ENCODE results near the gene HTR2B. TPM values are rescaled to one million over a fixed set of nuclear protein-coding genes. Genes with fewer than 3 reads are reported as not detected.
"Not testable (repeated sequence)": the region's sequence is repeated elsewhere in the genome, so short reads cannot be mapped to it uniquely, and the experiment has no call there.

HTR2B gene
- not detected for total RNA-seq

DNA sequence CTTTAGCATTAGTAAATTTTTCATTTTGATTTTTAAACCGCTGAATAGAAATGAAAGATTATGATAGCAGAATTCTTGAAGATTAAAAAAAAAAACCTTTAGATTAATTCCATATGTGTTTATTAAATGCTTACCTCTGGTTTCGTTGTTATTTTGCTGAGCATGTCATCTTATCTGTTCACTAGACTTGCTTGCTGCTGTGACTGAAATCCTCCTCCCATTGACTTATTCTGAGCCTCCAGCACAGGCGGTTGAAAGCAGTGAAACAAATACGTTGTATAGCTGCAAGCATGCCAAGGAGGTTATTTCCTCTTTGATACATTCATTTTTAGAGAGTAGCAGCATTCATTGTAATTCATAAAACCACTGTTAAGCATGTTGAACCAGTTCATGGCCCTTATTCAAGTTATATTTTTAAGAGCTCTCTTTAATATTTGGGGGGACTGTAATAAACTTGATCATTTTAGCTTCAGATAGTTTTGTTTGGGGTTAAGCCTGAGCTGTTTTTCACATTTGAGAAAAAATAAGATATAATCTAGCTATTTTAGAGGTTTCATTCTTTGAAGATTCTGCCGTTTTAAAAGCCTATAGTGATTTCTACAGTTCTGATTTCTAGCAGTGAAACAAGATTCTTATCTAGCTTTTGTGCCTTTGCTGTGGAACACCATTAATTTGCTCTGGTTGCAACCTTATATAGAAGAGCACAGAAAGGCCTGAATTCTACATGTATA lies at the start of gene HTR2B:
Gene HTR2B, minus strand, starts transcription at position 205 of the 731 bp plus-strand sequence. CDS start 1,278 bp downstream, outside the sequence.
- no peak for ATAC-seq

DNA sequence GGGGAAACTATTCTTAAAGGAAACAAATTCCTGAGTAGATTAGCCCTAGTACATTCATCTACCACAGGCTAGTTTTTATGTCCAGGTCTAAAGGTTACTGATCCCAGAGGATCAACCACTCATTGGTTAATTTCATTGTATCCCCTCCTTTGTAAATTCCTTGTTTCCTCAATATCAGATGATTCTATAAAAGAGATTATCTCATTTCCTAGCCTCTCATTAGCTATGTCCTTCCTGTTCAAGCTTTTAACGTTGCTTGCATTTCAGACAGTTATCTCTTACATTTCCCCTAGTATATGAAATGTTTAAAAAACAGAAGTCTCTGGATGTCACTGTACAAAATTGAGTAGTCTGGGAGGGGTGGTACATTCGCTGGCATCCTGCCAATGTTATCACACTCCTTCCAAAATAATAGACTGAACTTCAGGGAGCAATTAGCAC lies 49.4 kb upstream of the HTR2B start:
- no peak for ATAC-seq

DNA sequence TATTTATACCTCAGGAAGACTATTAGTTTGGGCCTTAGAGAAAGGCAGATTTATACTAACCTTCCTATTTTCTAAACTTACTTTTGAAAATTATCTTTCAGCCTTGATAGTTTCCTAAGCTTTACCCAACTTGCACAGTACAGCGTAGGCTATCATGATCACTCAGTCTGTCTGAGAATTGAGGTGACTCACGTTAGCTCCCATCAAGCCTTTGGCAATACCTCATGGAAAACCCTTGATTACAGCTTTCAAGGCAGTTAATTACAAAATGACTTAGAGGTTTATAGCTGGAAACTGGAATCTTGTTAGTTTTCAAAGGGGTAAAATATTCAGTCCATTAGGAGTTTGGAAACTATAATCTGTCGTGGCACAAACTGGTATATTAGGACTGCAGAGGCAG lies 47.2 kb upstream of the HTR2B start:
- ATAC-seq: no peak

DNA sequence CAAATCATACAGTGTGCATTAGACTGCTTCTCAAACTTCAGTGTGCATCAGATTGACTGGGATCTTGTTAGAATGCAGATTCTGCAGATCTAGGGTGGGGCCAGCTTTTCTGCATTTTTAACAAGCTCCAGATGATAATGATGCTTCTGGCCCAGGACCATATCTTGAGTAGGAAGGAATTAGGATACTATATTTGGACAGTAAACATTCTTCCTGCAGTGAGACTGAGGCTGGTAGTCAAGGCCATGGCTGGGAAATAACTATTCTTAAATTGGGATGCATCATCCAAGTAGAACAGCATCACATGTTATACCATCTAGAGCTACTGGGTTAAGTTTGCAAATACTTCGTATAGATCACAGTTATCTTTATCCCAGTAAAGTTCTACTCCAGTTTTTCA lies 45.2 kb upstream of the HTR2B start:
- ATAC-seq: no peak

DNA sequence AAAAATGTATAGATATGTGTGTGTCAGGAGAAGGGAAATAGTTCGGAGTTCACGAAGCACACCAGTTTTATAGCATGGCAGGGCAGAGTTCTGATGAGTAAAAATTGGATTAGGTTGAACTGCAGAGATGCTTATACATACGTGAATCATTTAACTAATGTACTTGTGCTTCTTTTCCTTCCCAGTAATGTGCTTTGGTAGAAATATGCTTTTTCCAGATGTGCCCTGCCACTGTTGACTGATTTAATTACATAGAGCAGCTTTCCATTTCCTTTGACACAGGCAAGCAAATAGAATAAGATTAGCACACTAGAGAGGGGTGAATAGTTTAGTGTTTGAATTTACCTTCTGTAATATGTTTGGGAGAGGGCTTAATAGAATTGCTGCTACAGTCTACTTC lies 44.6 kb upstream of the HTR2B start:
- no peak for ATAC-seq

DNA sequence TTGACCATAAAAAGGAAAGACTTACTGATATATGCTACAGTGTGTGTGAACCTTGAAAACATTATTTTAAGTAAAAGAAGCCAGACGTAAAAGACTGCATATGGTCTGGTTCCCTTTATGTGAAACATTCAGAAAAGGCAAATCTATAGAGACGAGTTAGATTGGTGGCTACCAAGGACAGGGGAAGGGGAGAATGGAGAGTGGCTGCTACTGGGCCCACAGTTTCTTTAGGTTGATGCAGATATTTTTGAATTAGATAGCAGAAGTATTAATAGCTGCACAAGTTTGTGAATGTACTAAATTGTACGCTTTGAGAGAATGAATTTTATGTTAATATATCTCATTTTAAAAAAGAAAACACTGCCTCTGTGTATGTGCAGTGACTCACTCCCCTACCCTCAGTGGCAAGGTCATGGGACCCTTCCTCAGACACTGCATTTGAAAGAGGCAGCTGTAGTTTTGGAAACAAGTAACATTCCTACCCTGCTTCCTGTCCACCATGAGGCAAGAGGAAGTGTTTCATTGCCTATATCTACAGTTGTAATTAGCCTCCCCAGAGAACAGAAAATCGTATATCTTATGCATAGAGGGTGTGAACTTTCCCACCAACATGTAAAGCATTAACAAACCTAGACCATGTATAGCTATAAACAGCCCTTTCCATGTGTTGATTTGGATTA lies 43.8 kb upstream of the HTR2B start:
- ATAC-seq: no peak

DNA sequence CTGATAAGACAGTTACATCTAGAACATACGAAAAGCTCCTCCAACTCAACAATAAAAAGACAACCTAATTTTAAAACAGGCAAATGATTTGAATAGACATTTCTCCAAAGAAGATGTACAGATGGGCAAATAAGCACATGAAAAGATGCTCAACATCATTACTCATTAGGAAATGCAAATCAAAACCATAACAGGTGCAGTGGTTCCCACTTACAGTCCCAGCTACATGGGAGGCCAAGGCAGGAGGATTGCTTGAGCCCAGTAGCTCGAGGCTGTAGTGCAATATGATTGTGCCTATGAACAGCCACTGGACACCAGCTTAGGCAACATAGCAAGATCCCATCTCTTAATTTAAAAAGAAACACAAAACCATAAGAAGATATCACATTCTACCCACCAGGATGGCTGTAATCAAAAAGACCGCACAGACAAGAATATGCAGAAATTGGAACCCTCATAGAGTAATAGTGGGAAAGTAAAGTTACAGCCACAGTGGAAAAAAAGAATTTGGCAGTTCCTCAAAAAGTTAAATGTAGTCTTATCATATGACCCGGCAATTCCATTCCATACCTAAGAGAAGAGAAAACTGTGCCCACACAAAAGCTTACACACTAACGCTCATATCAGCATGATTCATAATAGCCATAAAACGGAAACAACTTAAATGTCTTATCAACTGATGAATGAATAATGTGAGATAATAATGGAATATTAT lies 43.1 kb upstream of the HTR2B start:
- ATAC-seq: no peak

DNA sequence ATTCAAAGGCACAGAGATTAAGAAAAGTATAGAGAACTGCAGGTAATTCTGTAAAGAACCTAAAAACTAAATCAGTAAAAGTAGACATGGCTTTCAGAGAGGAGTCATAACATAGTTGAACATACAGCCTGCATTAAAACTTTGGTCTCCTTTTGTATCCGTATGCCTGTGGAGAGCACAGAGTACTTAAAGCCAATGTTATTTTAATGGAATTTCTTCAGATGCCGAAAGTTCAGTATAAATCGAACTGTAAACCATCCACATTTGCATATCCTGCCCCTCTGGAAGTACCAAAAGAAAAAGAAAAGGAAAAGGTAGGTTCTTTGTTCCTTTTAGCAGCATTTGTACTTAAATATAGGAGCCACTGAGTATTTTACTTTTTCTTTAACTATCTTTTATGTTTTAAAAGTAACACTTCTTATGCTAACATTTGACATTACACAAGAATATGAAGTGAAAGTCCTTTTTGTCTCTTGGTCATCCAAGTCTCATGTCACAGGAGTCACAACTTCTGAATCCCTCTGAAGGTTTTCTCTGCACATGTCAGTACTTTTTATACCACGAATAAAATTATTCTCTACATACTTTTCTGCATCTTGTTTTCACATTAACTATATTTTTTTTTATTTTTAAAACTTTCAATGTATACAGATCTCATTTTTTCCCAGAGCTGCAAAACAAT lies 38.7 kb upstream of the HTR2B start:
- no peak for ATAC-seq

DNA sequence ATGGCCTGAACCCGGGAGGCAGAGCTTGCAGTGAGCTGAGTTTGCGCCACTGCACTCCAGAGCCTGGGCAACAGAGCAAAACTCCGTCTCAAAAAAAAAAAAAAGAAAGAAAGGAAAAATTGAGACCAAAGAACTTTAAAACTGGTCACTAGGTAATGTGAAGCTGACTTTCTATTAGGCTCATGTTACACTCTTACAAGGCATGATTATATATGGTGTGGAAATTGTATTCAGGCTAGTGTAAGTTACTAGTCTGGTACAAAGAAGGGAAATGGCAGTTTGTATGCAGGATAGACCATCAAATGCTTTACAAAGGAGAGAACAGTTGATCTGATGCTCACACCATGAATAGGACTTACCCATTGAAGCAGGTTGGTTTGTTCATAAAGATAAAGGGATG lies 38.2 kb upstream of the HTR2B start:
- ATAC-seq: no peak

DNA sequence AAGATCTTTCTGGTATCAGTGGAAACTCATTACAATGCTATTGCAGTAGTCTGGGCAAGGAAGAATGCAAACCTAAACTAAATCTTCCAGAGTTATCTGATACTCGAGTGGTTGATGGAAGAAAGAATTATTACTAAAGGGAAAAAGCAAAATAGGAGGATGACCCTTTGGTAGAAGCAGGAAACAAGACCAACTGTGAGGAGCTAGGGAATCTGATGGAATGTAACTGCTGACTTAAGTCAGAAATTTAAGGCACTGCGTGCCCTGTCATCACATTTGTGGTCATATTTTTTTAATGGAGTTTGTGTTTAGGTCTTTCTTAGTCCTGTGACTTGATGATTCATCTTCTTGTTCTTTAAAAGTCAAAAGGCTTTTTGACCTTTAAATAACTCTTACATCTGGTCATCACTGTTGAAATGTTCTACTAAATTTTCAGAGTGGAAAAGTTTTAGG lies 37.1 kb upstream of the HTR2B start:
- no peak for ATAC-seq

DNA sequence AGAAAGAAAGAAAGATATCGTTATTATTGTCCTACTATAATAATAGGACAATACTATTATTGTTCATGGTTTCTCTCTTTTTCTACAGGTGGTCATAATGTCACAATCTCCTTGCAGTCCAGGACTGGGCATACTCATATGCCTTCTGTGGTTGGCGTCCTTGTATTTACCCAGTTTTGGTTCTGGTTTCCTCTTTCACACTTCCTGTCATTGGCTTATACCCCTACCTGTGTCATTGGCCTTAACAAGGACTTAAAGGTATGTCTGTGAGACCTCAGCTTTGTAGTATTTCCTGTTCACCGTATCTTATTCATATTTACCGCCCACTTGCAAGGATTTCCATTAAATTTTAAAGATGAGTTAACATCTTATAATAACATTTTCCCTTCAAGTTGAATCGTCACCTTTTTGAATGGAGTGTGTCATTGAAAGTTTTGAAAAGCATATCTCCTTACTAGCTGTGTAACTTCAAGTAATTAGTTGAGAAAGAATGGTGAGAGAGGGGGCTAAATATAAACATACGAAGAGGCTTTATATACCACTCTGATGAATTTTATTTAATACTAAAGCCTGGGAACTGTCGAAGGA lies 36.5 kb upstream of the HTR2B start:
- ATAC-seq: no peak

DNA sequence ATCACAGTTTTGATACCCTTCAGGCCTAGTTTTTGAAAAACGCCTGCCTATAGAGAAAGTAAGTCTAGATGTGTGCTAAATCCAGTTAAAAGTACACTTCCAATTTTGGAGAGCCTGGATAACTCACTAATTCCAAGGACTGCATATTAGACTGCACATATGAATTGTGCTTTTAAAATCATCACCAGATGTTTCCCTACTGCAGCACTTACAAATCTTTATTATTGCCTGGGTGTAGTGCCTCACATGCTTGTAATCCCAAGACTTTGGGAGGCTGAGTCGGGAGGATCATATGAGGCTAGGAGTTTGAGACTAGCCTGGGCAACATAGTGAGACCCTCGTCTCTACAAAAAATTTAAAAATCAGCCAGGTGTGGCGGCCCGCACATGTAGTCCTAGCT lies 35.9 kb upstream of the HTR2B start:
- ATAC-seq: no peak

DNA sequence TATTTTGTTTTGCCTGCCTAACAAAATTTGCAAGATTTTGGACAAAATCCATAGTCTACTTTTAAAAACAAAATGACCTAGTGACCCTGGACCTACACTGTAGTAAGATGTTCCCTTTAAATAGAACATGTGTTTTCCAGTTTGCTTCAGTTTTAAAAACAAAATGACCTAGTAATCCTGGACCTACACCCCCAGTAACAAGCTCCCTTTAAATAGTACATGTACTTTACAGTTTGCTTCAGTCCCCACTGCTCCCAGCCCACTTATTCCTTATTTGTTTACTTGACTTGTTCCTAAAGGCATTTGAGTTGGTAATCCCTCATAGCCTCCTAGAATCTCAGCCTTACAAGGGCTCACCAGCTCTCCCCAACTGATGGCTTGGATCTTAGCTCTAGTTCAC lies 34.5 kb upstream of the HTR2B start:
- no peak for ATAC-seq

DNA sequence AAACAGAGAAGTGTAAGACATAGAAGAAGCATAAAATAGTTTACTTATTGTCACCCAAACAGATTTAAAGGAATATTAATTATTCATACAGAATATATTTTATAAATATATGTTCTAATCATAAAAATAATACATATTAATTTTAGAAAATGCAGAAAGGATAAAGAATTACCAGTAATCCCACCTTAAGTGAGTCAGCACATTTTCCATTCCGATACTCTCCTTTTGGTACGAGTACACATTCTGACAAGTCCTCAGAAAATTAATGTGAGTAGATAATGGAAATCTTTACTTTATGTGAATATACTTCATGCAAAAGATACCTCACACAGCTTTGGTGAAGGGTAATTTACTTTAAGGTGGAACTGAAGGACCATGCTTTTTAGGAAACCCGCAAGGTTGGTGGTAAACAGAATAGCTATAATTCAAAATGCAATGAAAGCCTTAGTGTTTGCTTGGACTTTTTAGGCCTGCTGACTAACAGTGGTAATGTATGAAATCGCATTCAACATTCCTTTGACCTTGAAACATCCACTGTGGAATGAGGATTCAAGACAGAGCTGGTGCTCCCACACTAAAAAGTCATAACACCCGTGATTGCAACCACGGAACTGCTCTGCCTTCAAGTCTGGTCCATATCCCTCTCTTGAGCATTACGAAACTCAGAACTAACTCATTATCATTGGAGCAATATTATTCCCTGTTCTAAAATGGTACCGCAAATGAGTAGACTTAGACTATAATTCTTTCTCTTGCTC lies 28.1 kb upstream of the HTR2B start:
- ATAC-seq: no peak

DNA sequence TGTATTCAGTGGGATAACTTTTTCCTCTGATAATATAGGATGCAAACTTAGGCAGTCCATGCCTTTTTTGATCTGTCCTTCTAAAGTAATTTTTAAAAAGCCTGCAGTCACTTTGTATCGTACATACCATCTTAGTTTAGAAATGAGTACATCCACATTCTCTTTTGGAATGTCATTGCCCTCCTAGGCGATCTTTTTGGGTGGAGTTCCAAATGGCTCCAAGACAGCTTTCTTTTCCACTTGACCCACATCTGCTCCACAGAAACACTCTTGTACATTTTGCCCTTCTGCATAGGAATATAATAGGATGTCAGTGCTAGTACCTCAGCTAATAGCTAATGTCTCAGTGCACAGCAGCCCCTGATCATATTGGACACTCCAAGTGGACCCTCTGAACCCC lies 21.8 kb upstream of the HTR2B start:
- no peak for ATAC-seq

DNA sequence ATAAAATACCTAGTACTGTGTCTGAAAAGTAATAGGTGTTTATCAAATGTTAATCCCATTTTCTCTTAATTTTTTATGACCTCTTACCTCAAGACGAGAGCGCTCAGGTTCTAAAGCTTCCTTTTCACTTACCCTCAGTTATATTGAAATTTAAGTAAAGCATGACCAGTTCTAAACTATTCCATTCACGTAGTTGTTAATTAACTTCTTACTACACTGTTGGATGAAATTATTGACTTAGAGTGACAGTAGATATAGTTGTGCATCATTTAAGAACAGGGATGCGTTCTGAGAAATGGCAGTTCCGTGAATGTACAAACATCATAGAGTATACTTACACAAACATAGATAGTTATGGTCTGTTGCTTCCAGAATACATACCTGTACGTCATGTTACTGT lies 20.1 kb upstream of the HTR2B start:
- ATAC-seq: no peak

DNA sequence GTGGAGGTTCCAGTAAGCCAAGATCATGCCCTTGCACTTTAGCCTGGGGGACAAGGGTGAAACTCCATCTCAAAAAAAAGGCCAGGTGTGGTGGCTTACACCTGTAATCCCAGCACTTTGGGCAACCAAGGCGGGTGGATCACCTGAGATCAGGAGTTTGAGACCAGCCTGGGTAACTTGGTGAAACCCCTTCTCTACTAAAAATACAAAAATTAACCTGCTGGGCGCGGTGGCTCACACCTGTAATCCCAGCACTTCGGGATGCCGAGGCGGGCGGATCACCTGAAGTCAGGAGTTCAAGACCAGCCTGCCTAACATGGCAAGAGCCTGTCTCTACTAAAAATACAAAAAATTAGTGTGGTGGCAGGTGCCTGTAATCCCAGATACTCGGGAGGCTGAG lies 16.0 kb upstream of the HTR2B start:
- ATAC-seq: not testable (repeated sequence)

DNA sequence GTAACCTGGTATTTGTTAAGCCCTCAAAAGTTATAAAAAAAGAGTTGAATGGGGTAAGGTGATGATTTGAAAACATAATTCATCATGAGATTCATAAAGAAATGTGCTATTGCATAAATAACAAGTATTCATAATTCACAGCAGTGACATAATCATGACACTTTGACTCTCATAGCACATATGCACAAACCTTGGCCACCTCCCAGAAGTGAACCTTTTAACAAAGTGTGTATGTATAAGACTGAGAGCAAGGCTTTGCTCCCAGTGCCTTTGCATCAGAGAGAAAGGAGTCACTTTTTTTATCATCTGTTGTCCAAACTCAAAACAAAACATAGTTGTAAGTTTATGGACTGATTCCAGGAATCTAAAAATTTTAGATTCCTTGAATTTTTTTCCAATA lies 15.0 kb upstream of the HTR2B start:
- no peak for ATAC-seq

DNA sequence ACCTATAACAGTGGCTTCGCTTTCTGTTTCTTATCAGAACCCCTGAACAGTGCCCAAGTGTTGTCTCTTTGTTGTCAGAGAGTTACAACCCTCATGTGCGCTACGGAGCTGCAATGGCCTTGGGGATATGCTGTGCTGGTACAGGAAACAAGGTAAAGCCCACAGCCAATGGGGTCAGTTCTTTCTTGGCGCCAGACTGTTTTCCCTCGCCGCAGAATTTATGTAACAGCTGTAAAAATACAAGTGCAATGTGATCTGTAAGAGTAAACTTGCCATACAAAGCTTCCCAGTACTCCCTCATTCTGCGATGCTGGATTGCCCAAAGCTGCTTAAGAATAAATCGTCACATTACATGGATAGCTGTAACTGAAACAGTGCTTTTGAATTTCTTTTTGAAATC lies 13.9 kb upstream of the HTR2B start:
- ATAC-seq: no peak

DNA sequence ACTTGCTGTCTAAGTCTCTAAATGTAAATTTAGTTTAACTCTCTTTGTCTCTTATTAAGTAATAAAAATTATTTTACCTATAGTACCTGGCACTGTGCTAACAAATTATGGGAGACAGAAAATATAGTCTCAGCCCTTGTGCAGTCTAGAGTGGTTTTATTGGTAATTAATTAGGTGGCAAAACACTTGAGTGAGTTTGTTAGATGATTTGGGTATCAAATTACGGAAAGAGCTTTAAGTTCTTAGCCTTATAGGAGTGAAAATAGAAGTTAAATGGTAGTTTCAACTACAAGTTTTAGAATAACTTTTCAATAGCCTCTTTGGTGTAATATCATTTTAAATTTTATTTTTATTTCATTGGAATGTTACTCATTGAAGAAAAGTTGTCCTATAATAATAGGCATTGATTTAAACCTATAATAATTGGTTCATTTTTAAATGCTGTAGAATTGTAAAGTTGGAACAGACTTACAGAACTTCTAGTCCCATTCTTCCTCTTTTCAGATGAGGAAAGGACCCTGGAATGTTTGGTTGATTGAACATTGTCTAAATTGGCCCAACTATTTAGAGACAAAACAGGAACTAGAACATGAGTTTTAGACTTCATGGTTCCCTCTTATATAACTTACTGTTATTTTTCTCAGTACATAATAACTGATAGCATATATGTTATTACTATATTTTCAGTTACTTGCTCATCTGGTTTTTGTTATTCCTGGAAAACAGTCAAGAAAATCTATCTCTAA lies 10.2 kb upstream of the HTR2B start:
- no peak for ATAC-seq
